ENCODE data around the gene UCK1.

The UCK1 gene

DNA sequence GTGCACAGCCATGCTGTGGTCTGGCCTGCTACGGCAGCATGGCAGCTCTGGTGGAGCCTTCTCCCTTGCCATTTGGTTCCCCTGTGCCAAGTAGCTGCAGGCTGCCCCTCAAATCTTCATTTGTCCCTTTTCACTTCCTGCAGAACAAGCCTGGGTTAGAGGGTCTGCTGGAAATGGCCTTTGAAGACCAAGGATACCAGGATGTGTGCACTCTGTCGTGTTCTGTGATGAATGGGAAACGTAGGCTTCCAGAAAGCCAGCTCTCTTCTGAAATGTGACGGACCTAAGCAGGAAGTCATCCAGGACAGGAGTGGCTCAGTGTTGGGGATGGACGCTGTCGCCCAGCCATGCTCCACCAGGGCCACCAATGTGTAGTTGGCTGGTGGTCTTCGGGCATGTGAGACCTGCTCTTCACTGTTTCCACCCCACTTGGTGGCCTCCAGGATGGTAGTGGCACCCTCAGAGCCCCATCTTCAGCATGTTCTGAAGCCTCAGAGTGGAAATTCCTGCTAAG, 31.8 kb downstream of the UCK1 start:
- no peak for DNase-seq (ENCODE audit: extremely low read depth in 1 of 2, low read depth in 1 of 2)

DNA sequence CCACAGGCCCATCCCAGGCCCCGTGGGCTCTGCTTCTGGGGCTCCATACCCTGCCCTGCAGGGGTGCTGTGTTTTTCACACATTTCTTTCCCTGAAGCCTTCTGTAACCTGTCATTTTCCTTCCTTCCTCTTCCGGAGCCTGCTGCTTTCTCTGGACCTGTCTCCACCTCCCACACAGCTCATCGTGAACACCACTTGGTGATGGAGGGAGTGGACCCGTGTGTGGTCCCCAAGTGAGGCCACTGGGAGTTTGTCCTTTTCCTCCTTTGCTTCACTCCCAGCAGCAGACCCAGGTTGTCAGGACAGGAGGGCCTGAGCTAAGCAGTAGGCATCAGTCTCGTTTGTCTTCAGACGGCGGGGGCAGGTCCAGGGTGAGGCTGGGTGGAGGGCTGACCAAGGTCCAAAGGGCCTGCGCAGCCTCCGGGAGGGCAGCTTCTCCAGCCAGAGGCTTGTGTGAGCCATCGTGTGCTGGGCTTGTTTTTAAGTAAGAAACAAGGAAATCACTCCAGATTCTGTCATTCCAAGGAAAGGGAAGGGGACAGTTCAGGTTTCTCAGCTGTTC, 34.1 kb downstream of the UCK1 start:
- DNase-seq (ENCODE audit: extremely low read depth in 1 of 2, low read depth in 1 of 2) = no peak

DNA sequence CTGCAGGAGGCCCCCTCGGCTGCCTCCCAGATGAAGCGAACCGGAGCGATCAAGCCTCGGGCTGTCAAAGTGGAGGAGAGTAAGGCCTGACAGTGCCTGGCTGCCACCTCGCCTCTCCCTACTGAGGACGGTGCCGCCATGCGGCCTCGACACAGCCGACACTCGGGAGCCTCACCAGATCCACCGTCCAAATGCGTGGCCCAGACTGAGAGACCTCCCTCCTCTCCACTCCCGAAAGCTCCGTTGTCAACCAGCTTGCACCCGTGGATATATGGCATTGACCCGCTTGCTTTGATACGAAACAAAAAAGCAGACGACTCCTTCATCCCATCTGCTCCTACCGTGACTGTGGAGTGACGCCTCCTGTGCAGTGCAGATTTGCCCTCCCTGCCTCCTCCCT, 35.3 kb downstream of the UCK1 start:
- DNase-seq (ENCODE audit: extremely low read depth in 1 of 2, low read depth in 1 of 2) = no peak

DNA sequence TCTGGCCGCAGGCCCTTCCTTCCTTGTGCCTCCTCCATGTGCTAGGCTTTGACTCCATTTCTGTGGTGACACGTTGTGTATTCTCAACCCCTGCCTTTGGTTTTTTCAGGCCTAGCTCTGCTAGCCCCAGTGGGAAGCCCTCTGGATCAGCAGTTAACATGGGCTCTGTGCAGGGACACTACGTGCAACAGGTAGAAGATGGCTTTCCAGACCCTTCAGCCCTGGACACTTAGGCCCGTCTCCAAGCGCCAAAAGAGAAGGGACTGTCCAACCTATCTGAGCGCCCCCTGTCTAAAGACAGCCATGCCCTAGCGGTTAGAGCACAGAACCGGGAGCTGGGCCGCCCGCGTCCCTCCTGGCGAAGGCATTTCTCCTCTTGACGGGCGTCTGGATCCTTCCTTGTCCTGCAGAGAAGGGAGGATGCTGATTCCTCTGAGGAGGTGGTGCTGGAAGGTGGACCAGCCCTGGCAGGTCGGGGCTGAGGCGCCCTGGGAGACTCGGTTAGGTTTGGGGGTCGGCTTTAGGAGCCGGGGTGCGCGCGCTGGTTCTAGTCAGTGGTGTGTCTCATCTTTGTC, 36.7 kb downstream of the UCK1 start:
- no peak for DNase-seq (ENCODE audit: extremely low read depth in 1 of 2, low read depth in 1 of 2)

DNA sequence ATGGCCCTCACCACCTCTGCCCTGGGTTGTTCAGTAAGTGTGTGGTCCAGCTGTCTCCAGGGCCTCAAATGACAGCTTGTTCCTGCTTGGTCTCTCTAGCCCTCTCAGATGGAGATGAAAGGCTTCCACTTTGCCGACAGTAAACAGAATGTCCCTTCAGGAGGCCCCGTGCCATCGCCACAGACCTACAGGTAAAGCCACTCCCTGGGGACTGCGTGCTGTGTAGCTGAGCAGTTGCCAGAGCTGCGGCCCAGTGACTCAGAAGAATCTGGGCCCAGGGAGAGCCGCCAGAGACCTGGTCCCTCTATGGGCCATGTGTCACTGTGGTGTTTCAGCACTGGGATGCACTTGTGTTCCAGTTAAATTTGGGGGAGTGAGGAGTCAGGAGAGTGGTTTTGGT, 39.0 kb downstream of the UCK1 start:
- DNase-seq (ENCODE audit: extremely low read depth in 1 of 2, low read depth in 1 of 2) = no peak

DNA sequence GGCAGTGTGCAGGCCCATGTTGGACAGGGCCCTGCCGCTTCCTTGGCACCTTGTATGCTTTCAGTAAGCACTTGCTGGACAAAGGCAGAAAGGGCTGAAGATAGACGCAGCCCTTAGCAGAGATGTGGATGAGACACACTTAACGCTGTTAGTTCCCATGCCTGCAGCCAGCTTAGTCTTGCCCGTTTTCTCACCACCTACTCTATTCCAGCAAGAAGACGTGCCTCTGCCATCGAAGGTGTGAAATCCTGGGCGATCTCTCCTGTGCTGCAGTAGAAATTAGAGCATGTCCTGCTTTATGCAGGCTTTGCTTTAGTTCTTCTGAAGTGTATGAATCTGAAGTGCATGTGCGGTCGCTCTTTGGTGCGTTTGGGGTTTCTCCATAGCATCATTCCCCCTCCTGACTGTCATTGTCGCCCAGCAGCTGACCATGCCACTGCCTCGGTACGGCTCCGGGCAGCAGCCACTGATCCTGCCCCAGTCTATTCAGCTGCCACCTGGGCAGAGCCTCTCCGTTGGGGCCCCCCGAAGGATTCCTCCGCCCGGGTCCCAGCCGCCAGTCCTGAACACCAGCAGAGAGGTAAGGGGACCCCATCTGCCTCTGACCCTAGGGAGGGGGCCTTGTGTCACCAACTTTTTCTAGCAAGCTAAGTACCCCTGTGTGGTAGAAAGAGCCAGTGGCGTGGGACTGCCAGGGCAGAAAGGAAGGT, 39.9 kb downstream of the UCK1 start:
- DNase-seq (ENCODE audit: extremely low read depth in 1 of 2, low read depth in 1 of 2) = no peak

DNA sequence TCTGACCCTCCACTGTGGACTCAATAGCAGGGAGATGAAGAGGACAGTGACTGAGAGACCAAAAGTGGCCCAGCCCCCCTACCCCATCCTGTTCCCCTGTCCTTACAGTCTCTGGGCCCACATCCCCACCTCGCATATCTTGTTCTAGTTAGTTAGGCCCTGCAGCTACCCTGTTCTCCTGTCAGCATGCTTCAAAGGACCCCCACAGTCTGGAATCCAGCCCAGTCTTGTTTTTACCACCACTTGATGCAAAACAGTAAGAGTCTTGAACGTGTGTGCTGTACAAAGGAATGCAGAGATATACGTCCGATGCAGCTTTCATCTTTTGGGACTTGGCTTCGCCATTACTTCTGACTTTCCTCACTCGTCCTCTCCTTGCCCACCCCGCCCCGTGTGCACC, 40.5 kb downstream of the UCK1 start:
- DNase-seq (ENCODE audit: extremely low read depth in 1 of 2, low read depth in 1 of 2) = no peak

DNA sequence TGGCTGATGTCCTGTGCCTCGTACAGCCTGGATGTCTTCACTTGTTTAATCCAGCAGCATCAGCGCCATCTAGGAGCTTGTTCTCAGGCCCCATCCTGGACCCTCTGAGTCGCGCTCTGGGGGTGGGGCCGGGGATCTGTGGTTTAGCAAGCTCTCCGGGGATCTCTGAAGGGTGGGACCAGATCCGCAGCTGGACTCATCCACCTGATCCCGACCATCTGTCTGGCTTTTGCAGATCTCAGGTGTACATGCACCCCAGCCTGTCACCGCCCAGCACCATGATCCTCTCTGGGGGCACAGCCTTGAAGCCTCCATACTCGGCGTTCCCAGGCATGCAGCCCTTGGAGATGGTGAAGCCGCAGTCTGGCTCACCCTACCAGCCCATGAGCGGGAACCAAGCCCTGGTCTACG, 43.4 kb downstream of the UCK1 start:
- no peak for DNase-seq (ENCODE audit: extremely low read depth in 1 of 2, low read depth in 1 of 2)

DNA sequence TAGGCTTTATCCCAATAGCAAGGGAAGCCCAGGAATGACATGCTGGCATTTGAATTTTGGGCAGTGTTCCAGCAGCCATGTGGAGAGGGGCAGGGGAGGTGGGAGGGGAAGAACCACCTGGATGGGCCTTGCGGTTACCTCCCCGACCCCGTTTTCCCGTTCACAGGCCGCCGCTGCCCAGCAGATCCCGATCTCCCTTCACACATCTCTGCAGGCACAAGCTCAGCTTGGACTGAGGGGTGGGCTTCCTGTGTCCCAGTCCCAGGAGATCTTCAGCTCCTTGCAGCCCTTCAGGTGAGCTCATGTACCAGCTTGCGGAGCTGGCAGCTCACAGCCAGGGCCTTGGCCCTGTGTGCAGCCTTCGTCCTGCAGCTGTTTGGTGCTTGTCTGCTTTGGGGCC, 44.1 kb downstream of the UCK1 start:
- DNase-seq (ENCODE audit: extremely low read depth in 1 of 2, low read depth in 1 of 2) = no peak

DNA sequence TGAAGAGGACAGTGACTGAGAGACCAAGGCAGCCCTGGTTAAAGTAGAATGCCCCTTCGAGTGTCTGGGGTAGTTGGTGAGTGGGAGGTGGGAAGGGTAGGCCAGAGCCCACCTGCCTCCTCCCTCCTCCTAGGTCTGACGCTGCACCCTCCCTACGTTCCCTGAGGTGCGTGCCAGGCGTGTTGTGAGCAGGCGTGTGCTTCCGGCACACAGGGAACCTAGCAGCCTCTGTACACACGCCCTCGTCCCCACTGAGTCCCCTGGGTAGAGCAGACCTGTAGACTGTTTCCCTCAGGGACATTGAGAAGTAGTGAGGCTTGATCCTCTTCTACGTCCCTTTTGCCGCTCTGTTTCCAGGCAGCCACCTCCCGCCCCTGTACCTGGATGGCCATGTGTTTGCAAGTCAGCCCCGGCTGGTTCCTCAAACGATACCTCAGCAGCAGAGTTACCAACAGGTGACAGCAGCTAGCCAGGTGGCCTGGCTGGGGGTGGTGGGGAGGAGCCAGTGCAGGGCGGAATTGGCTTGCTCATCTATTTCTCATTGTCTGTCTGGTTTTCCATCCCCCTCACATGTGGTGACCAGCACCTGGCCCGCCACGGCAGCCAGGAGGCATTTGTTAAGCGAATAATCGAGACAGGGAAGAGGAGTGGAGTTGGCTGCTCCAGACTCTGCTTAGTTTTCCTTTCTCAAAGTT, 45.2 kb downstream of the UCK1 start:
- DNase-seq (ENCODE audit: extremely low read depth in 1 of 2, low read depth in 1 of 2) = no peak

DNA sequence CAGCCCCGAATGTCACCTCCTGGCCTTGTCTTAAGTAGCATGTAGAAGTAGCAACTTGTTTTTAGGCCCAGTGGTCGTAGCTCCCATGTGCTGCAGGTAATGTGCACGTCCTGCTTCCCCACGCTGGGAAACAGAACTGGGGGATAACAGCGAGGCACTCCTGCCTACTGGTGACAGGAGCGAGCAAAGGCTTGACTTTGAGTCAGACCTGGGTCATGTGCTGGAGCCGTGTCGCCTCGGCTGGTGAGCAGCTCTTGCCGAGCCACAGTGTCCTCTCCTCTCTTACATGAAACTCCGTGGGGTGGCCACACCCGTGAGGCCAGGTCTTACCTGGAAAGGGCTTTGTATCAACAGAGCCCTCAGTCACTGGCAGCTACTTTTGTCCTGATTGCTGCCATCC, 45.9 kb downstream of the UCK1 start:
- no peak for DNase-seq (ENCODE audit: extremely low read depth in 1 of 2, low read depth in 1 of 2)

DNA sequence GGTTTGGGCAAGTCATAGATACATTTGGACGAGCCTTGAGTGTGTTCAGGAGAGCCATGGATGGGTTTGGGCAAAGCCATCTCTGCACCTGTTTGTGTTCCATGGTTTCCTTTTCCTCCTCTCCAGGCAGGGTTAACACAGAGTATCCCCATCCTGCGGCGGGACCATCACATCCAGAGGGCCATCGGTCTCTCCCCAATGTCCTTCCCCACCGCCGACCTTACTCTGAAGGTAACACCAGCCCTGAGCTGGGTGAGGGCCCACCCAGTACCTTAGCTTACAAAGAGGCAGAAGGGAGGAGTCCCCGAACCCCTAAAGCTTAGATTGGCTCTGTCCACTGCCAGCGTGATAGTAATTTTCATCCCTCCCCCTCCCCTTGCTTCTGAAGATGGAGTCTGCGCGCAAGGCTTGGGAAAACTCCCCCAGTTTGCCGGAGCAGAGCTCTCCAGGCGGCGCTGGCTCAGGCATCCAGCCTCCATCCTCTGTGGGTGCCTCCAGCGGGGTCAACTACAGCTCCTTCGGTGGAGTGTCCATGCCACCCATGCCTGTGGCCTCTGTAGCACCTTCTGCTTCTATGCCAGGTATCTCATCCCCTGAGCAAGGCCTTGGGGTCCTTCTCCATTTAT, 46.4 kb downstream of the UCK1 start:
- DNase-seq (ENCODE audit: extremely low read depth in 1 of 2, low read depth in 1 of 2) = no peak

DNA sequence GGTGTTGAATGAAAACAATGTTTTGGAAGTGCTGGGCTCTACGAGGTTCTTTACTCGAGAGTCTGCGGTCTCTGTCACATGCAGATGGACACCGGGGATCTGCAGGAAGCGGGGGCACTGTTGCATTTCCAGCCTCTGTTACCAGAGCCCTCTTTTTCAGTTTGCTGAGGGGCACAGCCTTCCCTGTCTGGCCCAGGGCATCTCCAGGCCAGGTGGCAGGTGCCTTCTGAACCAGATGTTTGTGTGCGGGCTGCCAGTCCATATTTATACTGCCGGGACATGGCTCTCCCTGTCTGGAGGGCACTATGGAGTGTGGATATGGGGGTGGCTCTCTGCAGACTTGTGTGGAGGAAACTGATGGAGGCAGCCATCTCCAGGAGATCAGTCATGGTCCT, 47.0 kb downstream of the UCK1 start:
- DNase-seq (ENCODE audit: extremely low read depth in 1 of 2, low read depth in 1 of 2) = no peak

DNA sequence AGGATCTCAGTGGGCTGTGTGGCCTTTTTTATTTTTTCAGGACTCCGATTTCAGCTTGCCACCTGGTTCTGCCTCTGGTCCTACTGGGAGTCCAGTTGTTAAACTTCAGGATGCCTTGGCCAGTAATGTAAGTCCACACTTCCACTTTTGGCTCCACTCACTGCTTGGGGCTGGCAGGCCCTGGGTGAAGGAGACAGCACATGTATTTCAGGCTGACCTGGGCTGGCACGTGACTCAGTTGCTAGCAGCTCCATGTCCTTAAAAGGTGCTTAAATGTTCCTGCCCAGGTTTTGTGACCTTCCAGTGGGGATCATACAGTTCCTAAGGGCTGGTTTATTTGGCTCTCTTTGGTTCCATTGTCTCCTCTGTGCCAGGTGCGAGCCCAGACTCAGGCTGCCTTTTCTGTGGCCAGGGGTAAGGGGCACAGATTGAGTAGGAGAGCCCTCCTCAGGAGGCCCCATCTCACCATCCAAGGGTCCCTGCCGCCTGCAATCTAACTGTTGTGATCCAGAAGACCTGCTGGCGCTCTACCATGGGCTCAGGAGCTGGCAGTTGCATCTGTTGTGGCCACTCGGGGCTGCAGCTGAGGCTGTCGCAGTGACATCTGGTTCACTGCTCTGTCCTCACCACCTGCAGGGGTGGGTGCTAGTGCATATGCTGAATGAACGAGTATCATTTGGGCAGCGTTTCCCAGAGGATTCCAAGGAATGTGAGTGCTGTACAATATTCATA, 47.6 kb downstream of the UCK1 start:
- DNase-seq (ENCODE audit: extremely low read depth in 1 of 2, low read depth in 1 of 2) = no peak

DNA sequence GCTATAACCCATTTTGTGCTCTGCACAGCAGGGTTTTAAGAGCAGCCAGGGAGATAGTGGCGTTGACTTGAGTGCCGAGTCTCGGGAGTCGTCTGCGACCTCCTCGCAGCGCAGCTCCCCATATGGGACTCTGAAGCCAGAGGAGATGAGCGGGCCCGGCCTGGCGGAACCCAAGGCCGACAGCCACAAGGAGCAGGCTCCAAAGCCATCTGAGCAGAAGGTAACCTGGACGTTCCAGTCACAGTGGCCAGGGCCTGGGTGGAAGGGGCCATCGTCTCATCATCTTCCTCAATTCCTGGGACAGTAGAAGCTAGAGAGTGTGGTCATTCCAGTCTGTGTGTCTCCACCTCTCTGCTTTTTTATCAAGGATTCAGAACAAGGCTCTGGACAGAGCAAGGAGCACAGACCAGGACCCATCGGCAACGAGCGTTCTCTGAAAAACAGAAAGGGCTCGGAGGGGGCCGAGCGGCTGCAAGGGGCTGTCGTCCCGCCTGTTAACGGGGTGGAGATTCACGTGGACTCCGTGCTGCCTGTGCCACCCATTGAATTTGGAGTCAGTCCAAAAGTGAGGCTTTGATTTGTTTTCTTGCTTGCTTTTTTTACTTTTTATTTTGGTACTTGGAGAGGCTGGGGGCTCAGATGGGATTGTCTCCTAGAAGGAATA, 48.6 kb downstream of the UCK1 start:
- DNase-seq (ENCODE audit: extremely low read depth in 1 of 2, low read depth in 1 of 2) = no peak

DNA sequence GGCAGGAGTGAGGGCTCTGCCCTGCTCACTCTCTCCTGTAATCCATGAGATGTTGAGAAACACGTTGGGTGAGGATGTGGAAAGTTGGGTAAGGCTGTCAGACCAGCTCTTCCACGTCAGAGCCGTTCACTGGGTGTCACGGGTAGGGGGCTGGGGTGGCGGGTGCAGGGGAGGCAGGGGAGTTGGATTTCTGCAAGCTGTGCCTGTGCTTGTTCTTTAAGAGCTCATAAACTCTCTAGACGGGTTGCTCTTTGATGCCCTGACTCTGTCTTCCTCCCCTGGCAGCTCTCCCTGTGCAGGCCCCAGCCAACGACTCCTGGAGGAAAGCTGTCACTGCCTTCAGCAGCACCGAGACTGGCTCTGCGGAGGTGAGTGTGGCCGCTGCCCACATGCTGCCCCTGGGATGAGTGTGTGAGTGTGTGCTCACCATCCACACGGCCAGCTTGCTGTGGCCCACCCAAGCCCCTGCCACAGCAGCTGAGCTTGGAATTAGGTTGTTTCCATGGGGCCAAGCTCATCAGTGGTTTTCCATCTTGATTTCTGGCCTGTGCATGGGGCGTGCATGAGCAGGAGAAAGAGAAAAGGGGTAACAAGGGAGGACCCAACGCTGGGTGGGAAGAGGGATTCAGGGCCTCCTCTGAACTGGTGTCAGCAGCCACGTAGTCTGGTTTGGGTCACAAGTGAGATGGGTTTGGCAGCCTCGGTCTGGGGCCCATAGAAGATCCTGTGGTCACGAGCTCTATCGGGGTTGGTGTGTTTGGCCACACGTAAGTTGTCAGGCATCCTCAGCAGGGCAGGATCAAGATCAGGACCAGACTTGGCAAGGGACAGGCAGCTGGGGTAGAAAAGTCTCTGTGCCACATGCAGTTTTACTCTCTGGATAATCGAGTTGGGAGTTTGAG, 49.4 kb downstream of the UCK1 start:
- no peak for DNase-seq (ENCODE audit: extremely low read depth in 1 of 2, low read depth in 1 of 2)

DNA sequence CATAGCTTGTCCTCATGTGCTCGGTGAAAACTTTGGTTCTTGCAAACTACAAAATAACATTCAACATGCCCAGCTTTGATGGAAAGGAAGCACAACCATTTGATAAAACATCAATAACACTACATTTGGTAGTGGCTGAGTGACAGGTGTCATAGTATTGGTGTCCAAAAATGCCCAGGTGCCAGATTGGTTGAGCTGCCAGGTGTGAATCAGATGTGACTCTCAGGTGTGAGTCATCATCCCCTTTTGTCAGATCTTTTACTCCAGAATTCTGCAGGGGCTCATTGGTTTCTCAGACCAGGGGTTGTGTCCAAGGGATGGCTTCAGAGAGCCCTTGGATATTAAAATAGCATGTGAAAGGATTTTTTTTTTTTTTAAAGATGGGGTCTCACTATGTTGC, 50.8 kb downstream of the UCK1 start:
- DNase-seq (ENCODE audit: extremely low read depth in 1 of 2, low read depth in 1 of 2) = no peak

DNA sequence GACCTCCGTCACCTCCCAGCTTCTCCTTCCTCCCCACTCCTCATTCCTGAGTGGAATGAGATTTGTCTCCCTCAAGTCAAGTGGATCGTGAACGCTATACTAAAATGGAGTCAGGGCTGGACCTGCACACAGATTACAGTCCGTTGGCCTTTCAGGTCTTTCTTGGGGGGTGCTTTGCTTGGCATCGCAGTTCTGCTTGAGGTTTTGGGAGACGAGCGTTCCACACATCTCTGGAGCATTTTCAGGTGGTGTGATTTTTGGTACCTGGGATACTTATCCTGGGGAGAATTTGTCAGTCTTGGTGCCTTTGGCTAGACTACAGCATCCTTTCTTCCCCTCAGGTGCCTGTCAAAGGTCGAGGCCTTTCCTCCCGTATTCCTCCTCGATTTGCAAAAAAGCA, 52.2 kb downstream of the UCK1 start:
- DNase-seq (ENCODE audit: extremely low read depth in 1 of 2, low read depth in 1 of 2) = no peak

DNA sequence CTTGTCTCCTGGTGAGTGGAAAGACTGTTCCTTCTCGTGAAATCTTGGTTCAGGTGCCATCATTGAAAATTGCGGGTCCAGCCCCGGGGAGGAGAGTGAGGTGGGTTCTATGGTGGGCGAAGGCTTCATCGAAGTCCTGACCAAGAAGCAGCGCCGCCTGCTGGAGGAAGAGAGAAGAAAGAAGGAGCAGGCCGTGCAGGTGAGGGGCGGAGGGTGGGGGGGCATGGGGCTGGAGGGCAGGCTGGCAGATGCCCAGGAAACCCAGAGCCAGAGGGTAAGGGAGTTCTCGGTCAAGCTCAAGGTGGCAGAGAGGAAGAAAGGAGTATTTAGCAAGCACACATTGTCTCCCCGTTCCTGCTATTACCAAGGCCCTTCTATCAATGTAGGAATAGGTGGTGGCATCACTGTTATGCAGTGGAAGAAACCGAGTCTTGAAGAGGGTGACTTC, 52.6 kb downstream of the UCK1 start:
- DNase-seq (ENCODE audit: extremely low read depth in 1 of 2, low read depth in 1 of 2) = peak in 1 of 2 donors; percentile 38
